Esophagus squamous epithelium (tissue), 4 donors: ENCODE measurements around the gene TALDO1.

Source experiments
- CTCF ChIP-seq, 6 experiments: fragments of 450-650 bp in 4 of 6; fragments of 200-600 bp in 2 of 6; sonication (generic) in 2 of 6; IDR thresholded peaks; one replicate each; pipeline ENCODE4 v1.5.1; 2016 to 2019; ENCODE audit warnings: antibody characterized with exemption in 6 of 6, mild to moderate bottlenecking in 4 of 6, moderate library complexity in 4 of 6
- POLR2A ChIP-seq, 4 donors: fragments of 450-650 bp; IDR thresholded peaks; one replicate each; pipeline ENCODE4 v1.6.1; 2017; ENCODE audit warnings: antibody characterized with exemption in 4 of 4, mild to moderate bottlenecking in 4 of 4, moderate library complexity in 3 of 4

GRCh38 chr11:773830-774229 lies 26.6 kb downstream of the TALDO1 start:
- no peak for TF ChIP-seq CTCF (IDR thresholded peaks at IDR 0.05)
- TF ChIP-seq POLR2A (IDR thresholded peaks at IDR 0.05): no peak
